ENCODE measurements around the gene CYFIP1. TPM values are rescaled to one million over a fixed set of nuclear protein-coding genes. Genes with fewer than 3 reads are reported as not detected.

The CYFIP1 gene
- total and polyA plus RNA-seq, 2 donors from 2014 or later: 32.3 to 143 TPM

GRCh38 chr15:22973987-22974386 lies 6.2 kb downstream of the CYFIP1 start:
- Histone ChIP-seq H3K4me3 (ENCODE audit: low read length in 3 of 3) (no peak overlapping the region), H3K27me3 (ENCODE audit: control insufficient read depth, insufficient read depth, low read length) (no peaks in the 10 kb centered on the region), H3K9ac (ENCODE audit: low read length in 3 of 3) (no peak overlapping the region), H3K9me3 (ENCODE audit: control insufficient read depth in 2 of 3, insufficient read depth in 1 of 3, low read length in 3 of 3) (no peaks in the 10 kb centered on the region), H3K27ac (ENCODE audit: low read depth in 2 of 2, low read length in 2 of 2) (no peak overlapping the region), H3K4me1 (ENCODE audit: control insufficient read depth in 2 of 3, insufficient read depth in 2 of 3, low read depth in 1 of 3, low read length in 3 of 3) (peaks cover 0 to 7% (median 4%) of the 10 kb centered on the region in 3 donors), H3K36me3 (ENCODE audit: control insufficient read depth in 2 of 3, insufficient read depth in 3 of 3, low read length in 3 of 3) (no peaks in the 10 kb centered on the region)
- FAIRE-seq (no peak), DNase-seq (no peak)
- intact Hi-C loops (cut with DNase I): no loop called here
- TF ChIP-seq CTCF (IDR thresholded peaks at IDR 0.05; ENCODE audit: borderline replicate concordance, extremely low read depth, insufficient read depth): no peak

- DNase-seq (no peak), FAIRE-seq (no peak)
- H3K27me3 ChIP-seq (ENCODE audit: control insufficient read depth, insufficient read depth, low read length): no peaks in the 10 kb centered on the region
- no peaks in the 10 kb centered on the region for H3K9me3 ChIP-seq (ENCODE audit: control insufficient read depth in 2 of 3, insufficient read depth in 1 of 3, low read length in 3 of 3)
- no peaks in the 10 kb centered on the region for H3K36me3 ChIP-seq (ENCODE audit: control insufficient read depth in 2 of 3, insufficient read depth in 3 of 3, low read length in 3 of 3)
- no peak for TF ChIP-seq CTCF (IDR thresholded peaks at IDR 0.05; ENCODE audit: borderline replicate concordance, extremely low read depth, insufficient read depth)
- intact Hi-C loops (cut with DNase I): no loop called here
- no peak overlapping the region for H3K4me3 ChIP-seq (ENCODE audit: low read length in 3 of 3)
- H3K9ac ChIP-seq (ENCODE audit: low read length in 3 of 3): no peak overlapping the region
- H3K4me1 ChIP-seq (ENCODE audit: control insufficient read depth in 2 of 3, insufficient read depth in 2 of 3, low read depth in 1 of 3, low read length in 3 of 3): peaks cover 0 to 9% (median under 1%) of the 10 kb centered on the region in 3 donors
- H3K27ac ChIP-seq (ENCODE audit: low read depth in 2 of 2, low read length in 2 of 2): no peak overlapping the region
These were observed 6.9 kb downstream of the CYFIP1 start for GRCh38 chr15:22973286-22973685.

DNA sequence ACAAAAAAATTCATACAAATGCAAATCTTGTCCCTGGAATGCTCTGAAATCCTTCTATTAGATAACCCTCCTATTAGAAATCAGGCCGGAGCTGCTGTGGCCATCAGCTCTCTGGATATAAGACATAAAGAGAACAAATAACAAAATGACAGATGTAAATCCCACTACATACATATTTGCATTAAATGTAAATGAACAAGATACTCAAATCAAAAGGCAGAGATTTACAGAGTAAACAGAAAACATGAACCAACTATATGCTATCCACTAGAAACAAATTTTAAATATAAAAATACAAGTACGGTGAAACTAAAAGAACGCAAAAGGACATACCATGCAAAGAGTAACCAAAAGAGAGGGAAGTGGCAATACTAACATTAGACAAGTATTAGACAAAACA lies 10.7 kb downstream of the CYFIP1 start:
- no peak for DNase-seq
- no peak for FAIRE-seq

More for the DNA sequence above, 10.7 kb downstream of the CYFIP1 start:
- no peaks in the 10 kb centered on the region for H3K36me3 ChIP-seq (ENCODE audit: control insufficient read depth in 2 of 3, insufficient read depth in 3 of 3, low read length in 3 of 3)
- no peak overlapping the region for H3K4me3 ChIP-seq (ENCODE audit: low read length in 3 of 3)
- no peak overlapping the region for H3K27ac ChIP-seq (ENCODE audit: low read depth in 2 of 2, low read length in 2 of 2)
- no peaks in the 10 kb centered on the region for H3K9me3 ChIP-seq (ENCODE audit: control insufficient read depth in 2 of 3, insufficient read depth in 1 of 3, low read length in 3 of 3)
- H3K9ac ChIP-seq (ENCODE audit: low read length in 3 of 3): no peak overlapping the region
- intact Hi-C loops (cut with DNase I): no loop called here
- peaks cover 0 to 10% (median 0%) of the 10 kb centered on the region in 3 donors for H3K4me1 ChIP-seq (ENCODE audit: control insufficient read depth in 2 of 3, insufficient read depth in 2 of 3, low read depth in 1 of 3, low read length in 3 of 3)
- H3K27me3 ChIP-seq (ENCODE audit: control insufficient read depth, insufficient read depth, low read length): no peaks in the 10 kb centered on the region
- TF ChIP-seq CTCF (IDR thresholded peaks at IDR 0.05; ENCODE audit: borderline replicate concordance, extremely low read depth, insufficient read depth): no peak
